Liver (tissue), 9 donors: ENCODE results near the gene SCN10A. TPM values are rescaled to one million over a fixed set of nuclear protein-coding genes. Genes with fewer than 3 reads are reported as not detected.

Source experiments
- DNase-seq: peaks from one replicate; pipeline ENCODE4 v3.0.0-alpha.2; 2017; ENCODE audit warnings: low spot score
- H3K27ac ChIP-seq, 2 donors: one replicate each; pipeline ENCODE4 v1.7.0; 2013; ENCODE audit warnings: inconsistent platforms in 2 of 2, low read length in 2 of 2, control low read depth in 1 of 2, low read depth in 1 of 2, mild to moderate bottlenecking in 1 of 2
- H3K27me3 ChIP-seq, 4 donors: one replicate each; pipeline versions ENCODE4 v1.6.1 to v1.7.0; 2013; ENCODE audit warnings: low read length in 3 of 4, inconsistent platforms in 1 of 4, mild to moderate bottlenecking in 1 of 4, moderate library complexity in 1 of 4; ENCODE audit not compliant: control insufficient read depth in 4 of 4, insufficient read depth in 4 of 4
- H3K36me3 ChIP-seq, 4 donors: one replicate each; pipeline versions ENCODE4 v1.6.1 to v1.7.0; 2013; ENCODE audit warnings: low read length in 3 of 4, mild to moderate bottlenecking in 3 of 4, low read depth in 1 of 4, moderate library complexity in 1 of 4; ENCODE audit not compliant: control insufficient read depth in 4 of 4, insufficient read depth in 3 of 4
- H3K4me1 ChIP-seq, 4 donors: one replicate each; pipeline versions ENCODE4 v1.6.1 to v1.7.0; 2013; ENCODE audit warnings: low read length in 3 of 4, mild to moderate bottlenecking in 3 of 4, moderate library complexity in 1 of 4; ENCODE audit not compliant: control insufficient read depth in 4 of 4, insufficient read depth in 4 of 4
- H3K4me3 ChIP-seq, 3 donors: one replicate each; pipeline versions ENCODE4 v1.6.1 to v1.7.0; 2013; ENCODE audit warnings: low read length in 3 of 3, control low read depth in 1 of 3, low read depth in 1 of 3, mild to moderate bottlenecking in 1 of 3
- H3K9ac ChIP-seq, 2 donors: one replicate each; pipeline ENCODE4 v1.7.0; 2013; ENCODE audit warnings: low read length in 2 of 2, mild to moderate bottlenecking in 2 of 2, moderate library complexity in 2 of 2, control low read depth in 1 of 2, low read depth in 1 of 2
- H3K9me3 ChIP-seq, 4 donors: one replicate each; pipeline versions ENCODE4 v1.6.1 to v1.7.0; 2013; ENCODE audit warnings: low read length in 3 of 4; ENCODE audit not compliant: control insufficient read depth in 4 of 4
- ATF3 ChIP-seq: IDR thresholded peaks from 2 replicates; pipeline ENCODE4 v1.6.1; 2016; ENCODE audit warnings: antibody characterized with exemption
- EGR1 ChIP-seq, 2 donors: IDR thresholded peaks; 2 replicates each; pipeline ENCODE4 v1.6.1; 2016 to 2018; ENCODE audit warnings: antibody characterized with exemption in 2 of 2, low read depth in 2 of 2
- FOXA2 ChIP-seq: IDR thresholded peaks from 2 replicates; pipeline ENCODE4 v1.6.1; 2016; ENCODE audit warnings: antibody characterized with exemption
- HNF4G ChIP-seq: IDR thresholded peaks from 2 replicates; pipeline ENCODE4 v1.6.1; 2016; ENCODE audit warnings: antibody characterized with exemption
- MAX ChIP-seq: IDR thresholded peaks from 2 replicates; pipeline ENCODE4 v1.6.1; 2016; ENCODE audit warnings: antibody characterized with exemption
- NR2F2 ChIP-seq: IDR thresholded peaks from 2 replicates; pipeline ENCODE4 v1.6.1; 2016; ENCODE audit warnings: antibody characterized with exemption
- RXRA ChIP-seq, 2 donors: IDR thresholded peaks; 2 replicates each; pipeline ENCODE4 v1.6.1; 2017 to 2018; ENCODE audit warnings: antibody characterized with exemption in 2 of 2, mild to moderate bottlenecking in 1 of 2
- SP1 ChIP-seq: IDR thresholded peaks from 2 replicates; pipeline ENCODE4 v1.6.1; 2018; ENCODE audit warnings: antibody characterized with exemption, mild to moderate bottlenecking
- YY1 ChIP-seq: IDR thresholded peaks from 2 replicates; pipeline ENCODE4 v1.6.1; 2016; ENCODE audit warnings: antibody characterized with exemption, mild to moderate bottlenecking
- WGBS: extraction: QIAGEN DNeasy Blood & Tissue Kit; methylation state at CpG from one replicate; pipeline ENCODE4 v1.1.7; 2013; 5-methylcytosine and 5-hydroxymethylcytosine counted together
- polyA plus RNA-seq, 2 donors: library from polyadenylated mRNA; stranded (reverse) in 1 of 2; unstranded in 1 of 2; fragments of 200-250 nt in 1 of 2; fragments of >200 nt in 1 of 2; fragmentation: Nextera tagmentation in 1 of 2; extraction: Ambion mirVana in 1 of 2; gene quantifications; one replicate each; pipeline versions ENCODE4 v1.2.1 to v1.2.3, GENCODE V29; 2013 to 2015
- total RNA-seq, 2 donors: library from RNA; depleted of rRNA; stranded (reverse); fragments of >200 nt; gene quantifications; one replicate each; pipeline ENCODE4 v1.2.3, GENCODE V29; 2014
- TF ChIP-seq, protein P1 (sequence below): IDR thresholded peaks from 2 replicates; pipeline ENCODE4 v1.6.1; 2016; ENCODE audit warnings: antibody characterized with exemption, mild to moderate bottlenecking
- TF ChIP-seq, protein P2 (sequence below): fragments of 150-350 bp; IDR thresholded peaks from 2 replicates; pipeline ENCODE4 v1.5.1; 2017; ENCODE audit warnings: improper control_type of control experiment, low read depth, low read length; ENCODE audit not compliant: missing input control
- donor health status: healthy.
- donor health status: healthy.
- donor health status: healthy.
- donor health status: healthy.
- donor health status: healthy.

Gene SCN10A
- total and polyA plus RNA-seq, 4 donors = under 0.01 TPM; not detected in 3

DNA sequence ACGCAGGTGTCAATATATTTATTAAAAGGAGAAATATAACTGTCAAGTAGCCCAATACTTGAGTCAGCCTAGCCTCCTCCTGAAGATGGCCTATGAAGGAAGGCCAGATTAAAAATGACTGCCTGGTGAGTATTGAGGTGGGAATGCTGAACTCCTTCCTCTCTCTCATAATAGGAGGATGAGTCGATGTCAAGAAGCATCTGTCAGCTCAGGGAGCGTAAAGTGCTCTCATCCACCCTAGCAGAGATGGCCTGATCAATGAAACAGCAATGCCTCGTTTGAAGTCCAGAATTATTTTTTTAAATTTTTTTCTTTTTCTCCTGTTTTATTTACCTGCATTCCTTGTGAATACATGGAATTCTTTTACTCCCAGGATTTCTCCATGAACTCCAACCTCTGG is 58.3 kb downstream of the SCN10A start (continued):
- TF ChIP-seq EGR1 (IDR thresholded peaks at IDR 0.05; ENCODE audit: low read depth in 2 of 2) = no peak

DNA sequence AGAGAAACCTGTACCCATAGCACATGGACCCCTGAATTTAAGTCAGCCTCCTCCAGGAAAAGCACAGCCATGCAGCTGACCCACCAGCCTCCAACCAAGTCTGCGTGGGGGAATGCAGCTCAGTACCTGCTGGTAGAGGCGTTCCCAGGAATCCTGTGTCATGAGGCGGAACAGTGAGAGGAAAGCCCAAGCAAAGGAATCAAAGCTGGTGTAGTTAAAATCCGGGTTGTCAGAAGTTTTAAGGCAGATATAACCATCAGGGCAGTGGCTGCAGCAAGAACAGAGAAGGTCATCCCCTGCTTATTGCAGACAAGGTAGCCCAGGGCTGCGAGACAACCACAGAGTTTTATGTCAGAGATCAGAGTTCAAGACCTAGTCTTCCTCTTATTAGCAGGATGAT is 59.1 kb downstream of the SCN10A start:
- H3K27me3 ChIP-seq = peaks cover 0 to 2% (median 0%) of the 10 kb centered on the region in 4 donors
- DNase-seq = no peak
- WGBS = 70% methylated on average over 5 of the region's 5 CpGs

GRCh38 chr3:38755130-38755529 is 60.9 kb downstream of the SCN10A start:
- TF ChIP-seq FOXA2 = no peak
- TF ChIP-seq, protein P1, sequence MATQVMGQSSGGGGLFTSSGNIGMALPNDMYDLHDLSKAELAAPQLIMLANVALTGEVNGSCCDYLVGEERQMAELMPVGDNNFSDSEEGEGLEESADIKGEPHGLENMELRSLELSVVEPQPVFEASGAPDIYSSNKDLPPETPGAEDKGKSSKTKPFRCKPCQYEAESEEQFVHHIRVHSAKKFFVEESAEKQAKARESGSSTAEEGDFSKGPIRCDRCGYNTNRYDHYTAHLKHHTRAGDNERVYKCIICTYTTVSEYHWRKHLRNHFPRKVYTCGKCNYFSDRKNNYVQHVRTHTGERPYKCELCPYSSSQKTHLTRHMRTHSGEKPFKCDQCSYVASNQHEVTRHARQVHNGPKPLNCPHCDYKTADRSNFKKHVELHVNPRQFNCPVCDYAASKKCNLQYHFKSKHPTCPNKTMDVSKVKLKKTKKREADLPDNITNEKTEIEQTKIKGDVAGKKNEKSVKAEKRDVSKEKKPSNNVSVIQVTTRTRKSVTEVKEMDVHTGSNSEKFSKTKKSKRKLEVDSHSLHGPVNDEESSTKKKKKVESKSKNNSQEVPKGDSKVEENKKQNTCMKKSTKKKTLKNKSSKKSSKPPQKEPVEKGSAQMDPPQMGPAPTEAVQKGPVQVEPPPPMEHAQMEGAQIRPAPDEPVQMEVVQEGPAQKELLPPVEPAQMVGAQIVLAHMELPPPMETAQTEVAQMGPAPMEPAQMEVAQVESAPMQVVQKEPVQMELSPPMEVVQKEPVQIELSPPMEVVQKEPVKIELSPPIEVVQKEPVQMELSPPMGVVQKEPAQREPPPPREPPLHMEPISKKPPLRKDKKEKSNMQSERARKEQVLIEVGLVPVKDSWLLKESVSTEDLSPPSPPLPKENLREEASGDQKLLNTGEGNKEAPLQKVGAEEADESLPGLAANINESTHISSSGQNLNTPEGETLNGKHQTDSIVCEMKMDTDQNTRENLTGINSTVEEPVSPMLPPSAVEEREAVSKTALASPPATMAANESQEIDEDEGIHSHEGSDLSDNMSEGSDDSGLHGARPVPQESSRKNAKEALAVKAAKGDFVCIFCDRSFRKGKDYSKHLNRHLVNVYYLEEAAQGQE = peak; percentile 19
- H3K9ac ChIP-seq = no peak overlapping the region
- DNase-seq = no peak
- peaks cover 0 to 2% (median 0%) of the 10 kb centered on the region in 4 donors for H3K27me3 ChIP-seq
- H3K36me3 ChIP-seq = no peaks in the 10 kb centered on the region
- H3K4me1 ChIP-seq = no peaks in the 10 kb centered on the region
- no peak overlapping the region for H3K27ac ChIP-seq
- WGBS = 54% methylated on average over 5 of the region's 5 CpGs
- peaks cover 0 to 2% (median under 1%) of the 10 kb centered on the region in 4 donors for H3K9me3 ChIP-seq
- no peak overlapping the region for H3K4me3 ChIP-seq

More for the DNA sequence above, 59.1 kb downstream of the SCN10A start:
- Histone ChIP-seq H3K4me1 (no peaks in the 10 kb centered on the region), H3K9ac (no peak overlapping the region), H3K4me3 (no peak overlapping the region), H3K27ac (no peak overlapping the region), H3K36me3 (no peaks in the 10 kb centered on the region), H3K9me3 (peaks cover 0 to 5% (median under 1%) of the 10 kb centered on the region in 4 donors)
- TF ChIP-seq HNF4G (no peak), SP1 (no peak), NR2F2 (no peak), FOXA2 (no peak), RXRA (IDR thresholded peaks at IDR 0.05) (no peak), MAX (no peak), YY1 (no peak), EGR1 (IDR thresholded peaks at IDR 0.05; ENCODE audit: low read depth in 2 of 2) (no peak), ATF3 (no peak)
- TF ChIP-seq, protein P1 = no peak
- TF ChIP-seq, protein P2, sequence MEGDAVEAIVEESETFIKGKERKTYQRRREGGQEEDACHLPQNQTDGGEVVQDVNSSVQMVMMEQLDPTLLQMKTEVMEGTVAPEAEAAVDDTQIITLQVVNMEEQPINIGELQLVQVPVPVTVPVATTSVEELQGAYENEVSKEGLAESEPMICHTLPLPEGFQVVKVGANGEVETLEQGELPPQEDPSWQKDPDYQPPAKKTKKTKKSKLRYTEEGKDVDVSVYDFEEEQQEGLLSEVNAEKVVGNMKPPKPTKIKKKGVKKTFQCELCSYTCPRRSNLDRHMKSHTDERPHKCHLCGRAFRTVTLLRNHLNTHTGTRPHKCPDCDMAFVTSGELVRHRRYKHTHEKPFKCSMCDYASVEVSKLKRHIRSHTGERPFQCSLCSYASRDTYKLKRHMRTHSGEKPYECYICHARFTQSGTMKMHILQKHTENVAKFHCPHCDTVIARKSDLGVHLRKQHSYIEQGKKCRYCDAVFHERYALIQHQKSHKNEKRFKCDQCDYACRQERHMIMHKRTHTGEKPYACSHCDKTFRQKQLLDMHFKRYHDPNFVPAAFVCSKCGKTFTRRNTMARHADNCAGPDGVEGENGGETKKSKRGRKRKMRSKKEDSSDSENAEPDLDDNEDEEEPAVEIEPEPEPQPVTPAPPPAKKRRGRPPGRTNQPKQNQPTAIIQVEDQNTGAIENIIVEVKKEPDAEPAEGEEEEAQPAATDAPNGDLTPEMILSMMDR = no peak
